ENCODE measurements around the gene NPFFR1. TPM values are rescaled to one million over a fixed set of nuclear protein-coding genes. Genes with fewer than 3 reads are reported as not detected.

NPFFR1 gene, protein sequence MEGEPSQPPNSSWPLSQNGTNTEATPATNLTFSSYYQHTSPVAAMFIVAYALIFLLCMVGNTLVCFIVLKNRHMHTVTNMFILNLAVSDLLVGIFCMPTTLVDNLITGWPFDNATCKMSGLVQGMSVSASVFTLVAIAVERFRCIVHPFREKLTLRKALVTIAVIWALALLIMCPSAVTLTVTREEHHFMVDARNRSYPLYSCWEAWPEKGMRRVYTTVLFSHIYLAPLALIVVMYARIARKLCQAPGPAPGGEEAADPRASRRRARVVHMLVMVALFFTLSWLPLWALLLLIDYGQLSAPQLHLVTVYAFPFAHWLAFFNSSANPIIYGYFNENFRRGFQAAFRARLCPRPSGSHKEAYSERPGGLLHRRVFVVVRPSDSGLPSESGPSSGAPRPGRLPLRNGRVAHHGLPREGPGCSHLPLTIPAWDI
- total RNA-seq: not detected

DNA sequence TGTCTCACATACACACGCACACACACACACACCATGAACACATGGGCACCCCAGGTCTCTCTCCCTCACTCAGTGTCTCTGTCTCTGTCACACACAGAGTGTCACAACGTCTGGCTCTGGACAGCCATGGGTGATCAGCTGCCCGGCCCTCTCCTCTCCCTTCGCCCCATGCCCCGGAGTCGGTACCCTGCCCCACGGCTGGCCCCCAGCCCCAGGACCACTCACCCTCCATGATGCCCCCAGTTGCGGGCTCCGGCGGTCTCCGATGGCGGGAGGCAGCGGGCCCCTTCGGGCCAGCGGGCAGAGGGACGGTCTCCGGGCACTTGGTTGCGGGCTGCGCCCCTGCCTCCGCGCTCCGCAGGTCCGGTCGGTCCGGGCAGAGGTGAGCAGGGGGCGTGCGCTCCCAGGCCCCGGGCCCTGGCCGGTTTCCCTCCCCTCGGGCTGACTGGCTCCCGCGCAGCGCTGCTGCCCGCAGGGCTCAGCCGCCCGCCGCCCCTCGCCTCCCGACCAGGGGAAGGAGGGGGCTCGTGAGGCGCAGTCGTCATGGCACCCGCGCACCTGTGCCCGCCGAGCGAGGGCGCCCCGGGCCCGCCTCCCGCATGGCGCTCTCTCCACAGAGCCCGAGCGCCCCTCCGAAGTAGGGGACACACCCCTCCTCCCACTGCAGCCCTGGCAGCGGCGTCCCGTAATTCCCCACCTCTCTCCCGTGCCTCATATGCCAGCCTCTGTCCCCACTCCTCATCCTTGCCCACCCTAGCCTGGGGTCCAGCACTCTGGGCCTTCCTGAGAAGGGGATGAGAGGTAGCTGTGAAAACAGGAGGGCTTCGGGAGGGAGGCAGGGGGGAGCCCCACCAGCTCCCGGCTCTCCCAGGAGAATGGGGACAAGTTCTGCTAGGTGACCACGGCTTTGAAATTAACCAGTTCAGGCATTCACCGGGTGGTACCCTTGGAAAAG is at the start of gene NPFFR1:
Gene NPFFR1, minus strand, starts transcription at position 560 of the 955 bp plus-strand sequence. Its CDS starts 328 bp downstream, at position 232.
- intact Hi-C loops (cut with DNase I): no loop called here
- 27% methylated on average over 15 of the region's 63 CpGs for WGBS

DNA sequence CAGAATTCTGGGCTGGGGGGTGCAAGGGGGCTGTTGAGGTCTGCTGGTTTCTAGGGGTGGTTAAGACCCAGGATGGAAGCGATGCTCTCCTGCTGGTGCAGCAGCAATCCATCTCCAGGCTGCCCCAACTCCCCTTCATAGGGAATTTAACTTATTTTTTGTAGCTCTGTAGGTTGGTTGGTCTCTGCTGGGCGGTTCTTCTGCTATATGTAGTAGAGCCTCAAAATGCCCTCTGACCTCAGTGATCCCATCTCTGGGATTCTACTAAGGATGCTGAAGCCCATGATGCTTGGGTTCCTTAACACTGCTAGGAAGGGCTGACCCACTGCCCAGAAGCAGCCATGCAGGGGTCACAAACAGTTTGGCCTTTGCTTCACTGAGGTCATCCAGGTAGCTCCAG is 49.5 kb upstream of the NPFFR1 start:
- WGBS: 94% methylated on average over 2 of the region's 2 CpGs
- intact Hi-C loops (cut with DNase I): no loop called here
- TF ChIP-seq POLR2AphosphoS5 (IDR thresholded peaks at IDR 0.05) (no peak), POLR2A (IDR thresholded peaks at IDR 0.05; ENCODE audit: low read depth) (no peak), EP300 (IDR thresholded peaks at IDR 0.05) (no peak)
- TF ChIP-seq, protein P1, sequence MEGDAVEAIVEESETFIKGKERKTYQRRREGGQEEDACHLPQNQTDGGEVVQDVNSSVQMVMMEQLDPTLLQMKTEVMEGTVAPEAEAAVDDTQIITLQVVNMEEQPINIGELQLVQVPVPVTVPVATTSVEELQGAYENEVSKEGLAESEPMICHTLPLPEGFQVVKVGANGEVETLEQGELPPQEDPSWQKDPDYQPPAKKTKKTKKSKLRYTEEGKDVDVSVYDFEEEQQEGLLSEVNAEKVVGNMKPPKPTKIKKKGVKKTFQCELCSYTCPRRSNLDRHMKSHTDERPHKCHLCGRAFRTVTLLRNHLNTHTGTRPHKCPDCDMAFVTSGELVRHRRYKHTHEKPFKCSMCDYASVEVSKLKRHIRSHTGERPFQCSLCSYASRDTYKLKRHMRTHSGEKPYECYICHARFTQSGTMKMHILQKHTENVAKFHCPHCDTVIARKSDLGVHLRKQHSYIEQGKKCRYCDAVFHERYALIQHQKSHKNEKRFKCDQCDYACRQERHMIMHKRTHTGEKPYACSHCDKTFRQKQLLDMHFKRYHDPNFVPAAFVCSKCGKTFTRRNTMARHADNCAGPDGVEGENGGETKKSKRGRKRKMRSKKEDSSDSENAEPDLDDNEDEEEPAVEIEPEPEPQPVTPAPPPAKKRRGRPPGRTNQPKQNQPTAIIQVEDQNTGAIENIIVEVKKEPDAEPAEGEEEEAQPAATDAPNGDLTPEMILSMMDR (IDR thresholded peaks at IDR 0.05): no peak
- H3K4me1 ChIP-seq: peaks cover 21 to 33% (median 23%) of the 10 kb centered on the region in 4 donors
- no peak overlapping the region for H3K27ac ChIP-seq (replicated peaks in 1 of 4)
- no peak overlapping the region for H3K4me3 ChIP-seq
- no peaks in the 10 kb centered on the region for H3K27me3 ChIP-seq
- DNase-seq (ENCODE audit: extremely low spot score): no peak
- no peaks in the 10 kb centered on the region for H3K36me3 ChIP-seq
- H3K9me3 ChIP-seq: no peaks in the 10 kb centered on the region

More for the DNA sequence above, at the start of gene NPFFR1:
- no peaks in the 10 kb centered on the region for H3K9me3 ChIP-seq
- no peaks in the 10 kb centered on the region for H3K36me3 ChIP-seq
- peaks cover 6 to 64% (median 24%) of the 10 kb centered on the region in 4 donors for H3K27me3 ChIP-seq
- peak within 1 kb of the TSS; percentile 31 to 50 (median 40) for H3K4me3 ChIP-seq
- H3K27ac ChIP-seq (replicated peaks in 1 of 4): no peak within 1 kb of the TSS
- TF ChIP-seq POLR2A (IDR thresholded peaks at IDR 0.05; ENCODE audit: low read depth) (no peak), POLR2AphosphoS5 (IDR thresholded peaks at IDR 0.05) (no peak), EP300 (IDR thresholded peaks at IDR 0.05) (no peak)
- no peak for DNase-seq (ENCODE audit: extremely low spot score)
- H3K4me1 ChIP-seq: peaks cover 5 to 11% (median 9%) of the 10 kb centered on the region in 4 donors

DNA sequence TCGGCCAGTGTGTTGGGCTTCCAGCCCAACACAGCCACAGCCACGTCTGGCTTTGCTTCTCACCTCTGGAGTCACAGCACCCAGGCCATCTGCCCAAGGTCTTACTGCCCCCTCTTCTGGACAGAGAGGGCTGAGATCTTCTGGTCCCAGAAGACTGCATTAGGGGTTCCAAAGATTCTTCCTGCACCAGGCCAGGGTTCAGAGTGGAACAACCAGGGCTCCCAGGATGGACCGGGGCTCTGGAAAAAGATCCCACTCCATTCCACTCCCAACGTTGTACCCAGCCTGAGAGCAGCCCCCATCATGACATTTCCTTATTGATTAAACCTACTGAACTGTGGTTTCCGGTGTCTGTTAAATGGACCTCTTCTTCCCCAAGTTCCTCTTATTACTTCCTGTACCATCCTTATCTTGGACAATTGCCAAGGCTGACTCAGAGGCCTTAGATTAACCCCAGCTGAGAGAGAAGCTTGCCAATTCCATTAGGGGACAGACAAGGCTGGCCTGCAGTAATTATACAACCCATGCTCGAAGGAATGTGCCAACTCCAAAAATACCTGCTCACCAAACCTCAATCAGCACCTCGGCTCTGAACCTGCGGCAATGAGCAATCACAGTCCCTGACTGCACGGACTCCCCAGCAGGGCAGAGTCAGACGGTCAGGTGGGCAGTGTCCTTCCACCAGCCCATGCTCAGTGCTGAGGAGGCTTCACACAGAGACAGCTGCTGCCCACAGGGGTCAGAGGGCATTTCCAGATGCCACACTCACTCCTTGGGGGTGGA is 47.9 kb upstream of the NPFFR1 start:
- 29% methylated on average over 8 of the region's 10 CpGs for WGBS
- Histone ChIP-seq H3K36me3 (no peaks in the 10 kb centered on the region), H3K27me3 (no peaks in the 10 kb centered on the region), H3K9me3 (no peaks in the 10 kb centered on the region), H3K27ac (replicated peaks in 1 of 4) (no peak overlapping the region), H3K4me3 (no peak overlapping the region), H3K4me1 (peaks cover 21 to 33% (median 23%) of the 10 kb centered on the region in 4 donors)
- TF ChIP-seq, protein P1 (IDR thresholded peaks at IDR 0.05): peak; percentile 15 to 25 (median 18)
- TF ChIP-seq EP300 (IDR thresholded peaks at IDR 0.05) (no peak), POLR2A (IDR thresholded peaks at IDR 0.05; ENCODE audit: low read depth) (no peak), POLR2AphosphoS5 (IDR thresholded peaks at IDR 0.05) (peak; percentile 25 to 45)
- DNase-seq (ENCODE audit: extremely low spot score): no peak
- intact Hi-C loops (cut with DNase I): no loop called here

DNA sequence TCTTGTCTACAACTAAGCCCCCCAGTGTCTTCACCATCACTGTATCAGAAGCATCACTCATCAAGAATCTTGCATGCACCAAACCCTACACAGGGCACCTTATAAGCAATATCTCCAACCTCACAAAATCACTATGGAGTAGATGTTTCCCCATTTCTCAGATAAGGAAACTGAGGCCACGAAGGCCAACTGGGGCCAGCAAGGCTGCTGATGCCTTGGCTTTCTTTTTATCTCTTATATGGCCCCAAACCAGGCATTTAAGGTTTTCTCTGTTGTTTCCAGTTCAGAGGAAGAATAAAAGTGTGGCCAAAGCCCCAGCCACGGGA is 47.3 kb upstream of the NPFFR1 start:
- Histone ChIP-seq H3K27ac (replicated peaks in 1 of 4) (no peak overlapping the region), H3K4me1 (peaks cover 21 to 27% (median 23%) of the 10 kb centered on the region in 4 donors)

More for the DNA sequence above, 47.3 kb upstream of the NPFFR1 start:
- intact Hi-C loops (cut with DNase I): no loop called here
- H3K9me3 ChIP-seq: no peaks in the 10 kb centered on the region
- 71% methylated on average over 2 of the region's 2 CpGs for WGBS
- TF ChIP-seq POLR2A (IDR thresholded peaks at IDR 0.05; ENCODE audit: low read depth) (no peak), POLR2AphosphoS5 (IDR thresholded peaks at IDR 0.05) (no peak), EP300 (IDR thresholded peaks at IDR 0.05) (no peak)
- TF ChIP-seq, protein P1 (IDR thresholded peaks at IDR 0.05): no peak
- H3K27me3 ChIP-seq: no peaks in the 10 kb centered on the region
- H3K4me3 ChIP-seq: no peak overlapping the region
- H3K36me3 ChIP-seq: no peaks in the 10 kb centered on the region
- no peak for DNase-seq (ENCODE audit: extremely low spot score)

Data from esophagus muscularis mucosa (tissue), 4 donors.